ENCODE measurements around the gene OPN1MW3.

The OPN1MW3 gene

GRCh38 chrX:154312116-154312515 is 54.7 kb downstream of the OPN1MW3 start:
- DNase-seq, result no peak
- H3K27ac ChIP-seq (ENCODE audit: low read length, poor library complexity, severe bottlenecking), result no peak overlapping the region
- H2AFZ ChIP-seq (ENCODE audit: low read depth, low read length), result no peak overlapping the region
- H3K27me3 ChIP-seq (ENCODE audit: control insufficient read depth in 1 of 2, insufficient read depth in 1 of 2, low read length in 2 of 2), result peaks cover 4 to 49% of the 10 kb centered on the region in 2 experiments
- H3K4me2 ChIP-seq (ENCODE audit: low read length, poor library complexity, severe bottlenecking), result no peak overlapping the region
- no peaks in the 10 kb centered on the region for H3K79me1 ChIP-seq (replicated peaks; ENCODE audit: low read length, poor library complexity, severe bottlenecking)
- no peak overlapping the region for H4K8ac ChIP-seq (ENCODE audit: low read length)
- no peak overlapping the region for H3K9ac ChIP-seq (ENCODE audit: low read length)
- no peaks in the 10 kb centered on the region for H3K36me3 ChIP-seq (ENCODE audit: control insufficient read depth in 1 of 2, insufficient read depth in 2 of 2, low read depth in 1 of 2, low read length in 2 of 2)
- H3K18ac ChIP-seq (ENCODE audit: low read depth in 1 of 2, low read length in 2 of 2), result no peak overlapping the region
- H3K9me3 ChIP-seq (ENCODE audit: control insufficient read depth, low read length), result no peaks in the 10 kb centered on the region
- H3K4ac ChIP-seq (ENCODE audit: low read depth in 1 of 2, low read length in 2 of 2), result no peak overlapping the region
- no peak overlapping the region for H2BK5ac ChIP-seq (ENCODE audit: low read depth, low read length, poor library complexity, severe bottlenecking)
- H3K14ac ChIP-seq (ENCODE audit: low read length in 2 of 2), result no peak overlapping the region
- H2AK5ac ChIP-seq (ENCODE audit: low read length, severe bottlenecking), result no peak overlapping the region
- no peak overlapping the region for H4K91ac ChIP-seq (ENCODE audit: low read length)
- H3K4me1 ChIP-seq (ENCODE audit: control insufficient read depth, insufficient read depth, low read depth, low read length), result peaks cover 1% of the 10 kb centered on the region
- no peak overlapping the region for H2BK120ac ChIP-seq (ENCODE audit: low read depth, low read length)
- no peak overlapping the region for H2BK12ac ChIP-seq (ENCODE audit: low read length in 2 of 2)
- H3K4me3 ChIP-seq (ENCODE audit: insufficient read depth in 1 of 2, low read depth in 1 of 2, low read length in 2 of 2), result no peak overlapping the region
- WGBS, result 95% methylated on average over 5 of the region's 7 CpGs
- H3K23ac ChIP-seq (ENCODE audit: low read length in 2 of 2), result no peak overlapping the region
- no peak overlapping the region for H2BK15ac ChIP-seq (ENCODE audit: low read depth, poor library complexity, severe bottlenecking)

- no peak overlapping the region for H3K4me2 ChIP-seq (ENCODE audit: low read length, poor library complexity, severe bottlenecking)
These were observed 55.8 kb downstream of the OPN1MW3 start for GRCh38 chrX:154313147-154313546.

GRCh38 chrX:154315416-154315815 is 58.0 kb downstream of the OPN1MW3 start:
- Histone ChIP-seq H3K4me3 (ENCODE audit: insufficient read depth in 1 of 2, low read depth in 1 of 2, low read length in 2 of 2) (no peak overlapping the region), H3K4me1 (ENCODE audit: control insufficient read depth, insufficient read depth, low read depth, low read length) (peaks cover 3% of the 10 kb centered on the region), H2BK15ac (ENCODE audit: low read depth, poor library complexity, severe bottlenecking) (no peak overlapping the region), H4K91ac (ENCODE audit: low read length) (no peak overlapping the region), H2BK12ac (ENCODE audit: low read length in 2 of 2) (no peak overlapping the region), H3K36me3 (ENCODE audit: control insufficient read depth in 1 of 2, insufficient read depth in 2 of 2, low read depth in 1 of 2, low read length in 2 of 2) (no peaks in the 10 kb centered on the region), H3K18ac (ENCODE audit: low read depth in 1 of 2, low read length in 2 of 2) (no peak overlapping the region), H2BK5ac (ENCODE audit: low read depth, low read length, poor library complexity, severe bottlenecking) (no peak overlapping the region), H3K4me2 (ENCODE audit: low read length, poor library complexity, severe bottlenecking) (no peak overlapping the region), H4K8ac (ENCODE audit: low read length) (no peak overlapping the region), H3K27me3 (ENCODE audit: control insufficient read depth in 1 of 2, insufficient read depth in 1 of 2, low read length in 2 of 2) (peaks cover 8 to 48% of the 10 kb centered on the region in 2 experiments), H2AK5ac (ENCODE audit: low read length, severe bottlenecking) (no peak overlapping the region), H3K9me3 (ENCODE audit: control insufficient read depth, low read length) (no peaks in the 10 kb centered on the region), H2BK120ac (ENCODE audit: low read depth, low read length) (no peak overlapping the region), H3K23ac (ENCODE audit: low read length in 2 of 2) (no peak overlapping the region), H3K27ac (ENCODE audit: low read length, poor library complexity, severe bottlenecking) (no peak overlapping the region), H3K79me1 (replicated peaks; ENCODE audit: low read length, poor library complexity, severe bottlenecking) (no peaks in the 10 kb centered on the region), H2AFZ (ENCODE audit: low read depth, low read length) (no peak overlapping the region), H3K4ac (ENCODE audit: low read depth in 1 of 2, low read length in 2 of 2) (no peak overlapping the region), H3K14ac (ENCODE audit: low read length in 2 of 2) (no peak overlapping the region), H3K9ac (ENCODE audit: low read length) (no peak overlapping the region)
- 94% methylated on average over 3 of the region's 3 CpGs for WGBS
- no peak for DNase-seq

More at GRCh38 chrX:154313147-154313546, 55.8 kb downstream of the OPN1MW3 start:
- Histone ChIP-seq H3K18ac (ENCODE audit: low read depth in 1 of 2, low read length in 2 of 2) (no peak overlapping the region), H3K79me1 (replicated peaks; ENCODE audit: low read length, poor library complexity, severe bottlenecking) (no peaks in the 10 kb centered on the region), H3K27ac (ENCODE audit: low read length, poor library complexity, severe bottlenecking) (no peak overlapping the region), H3K23ac (ENCODE audit: low read length in 2 of 2) (no peak overlapping the region), H2BK12ac (ENCODE audit: low read length in 2 of 2) (no peak overlapping the region), H4K8ac (ENCODE audit: low read length) (no peak overlapping the region), H4K91ac (ENCODE audit: low read length) (no peak overlapping the region), H2BK120ac (ENCODE audit: low read depth, low read length) (no peak overlapping the region), H3K4me1 (ENCODE audit: control insufficient read depth, insufficient read depth, low read depth, low read length) (peaks cover 3% of the 10 kb centered on the region), H2BK15ac (ENCODE audit: low read depth, poor library complexity, severe bottlenecking) (no peak overlapping the region), H3K4ac (ENCODE audit: low read depth in 1 of 2, low read length in 2 of 2) (no peak overlapping the region), H3K27me3 (ENCODE audit: control insufficient read depth in 1 of 2, insufficient read depth in 1 of 2, low read length in 2 of 2) (peaks cover 4 to 44% of the 10 kb centered on the region in 2 experiments), H3K36me3 (ENCODE audit: control insufficient read depth in 1 of 2, insufficient read depth in 2 of 2, low read depth in 1 of 2, low read length in 2 of 2) (no peaks in the 10 kb centered on the region), H2AFZ (ENCODE audit: low read depth, low read length) (no peak overlapping the region), H2BK5ac (ENCODE audit: low read depth, low read length, poor library complexity, severe bottlenecking) (no peak overlapping the region), H3K9ac (ENCODE audit: low read length) (no peak overlapping the region), H2AK5ac (ENCODE audit: low read length, severe bottlenecking) (no peak overlapping the region), H3K14ac (ENCODE audit: low read length in 2 of 2) (no peak overlapping the region), H3K4me3 (ENCODE audit: insufficient read depth in 1 of 2, low read depth in 1 of 2, low read length in 2 of 2) (no peak overlapping the region), H3K9me3 (ENCODE audit: control insufficient read depth, low read length) (no peaks in the 10 kb centered on the region)
- DNase-seq, result no peak
- 82% methylated on average over 5 of the region's 5 CpGs for WGBS

GRCh38 chrX:154317391-154317995 is 60.1 kb downstream of the OPN1MW3 start:
- H3K4me2 ChIP-seq (ENCODE audit: low read length, poor library complexity, severe bottlenecking), result no peak overlapping the region
- no peak overlapping the region for H4K8ac ChIP-seq (ENCODE audit: low read length)
- peaks cover 16 to 43% of the 10 kb centered on the region in 2 experiments for H3K27me3 ChIP-seq (ENCODE audit: control insufficient read depth in 1 of 2, insufficient read depth in 1 of 2, low read length in 2 of 2)
- DNase-seq, result peak; percentile 29
- no peak overlapping the region for H2BK12ac ChIP-seq (ENCODE audit: low read length in 2 of 2)
- H4K91ac ChIP-seq (ENCODE audit: low read length), result no peak overlapping the region
- H3K9me3 ChIP-seq (ENCODE audit: control insufficient read depth, low read length), result no peaks in the 10 kb centered on the region
- no peak overlapping the region for H3K4me3 ChIP-seq (ENCODE audit: insufficient read depth in 1 of 2, low read depth in 1 of 2, low read length in 2 of 2)
- H3K23ac ChIP-seq (ENCODE audit: low read length in 2 of 2), result no peak overlapping the region
- no peak overlapping the region for H2BK120ac ChIP-seq (ENCODE audit: low read depth, low read length)
- no peak overlapping the region for H3K14ac ChIP-seq (ENCODE audit: low read length in 2 of 2)
- H3K36me3 ChIP-seq (ENCODE audit: control insufficient read depth in 1 of 2, insufficient read depth in 2 of 2, low read depth in 1 of 2, low read length in 2 of 2), result no peaks in the 10 kb centered on the region
- no peak overlapping the region for H2BK5ac ChIP-seq (ENCODE audit: low read depth, low read length, poor library complexity, severe bottlenecking)
- no peaks in the 10 kb centered on the region for H3K79me1 ChIP-seq (replicated peaks; ENCODE audit: low read length, poor library complexity, severe bottlenecking)
- no peak overlapping the region for H3K18ac ChIP-seq (ENCODE audit: low read depth in 1 of 2, low read length in 2 of 2)
- H2AFZ ChIP-seq (ENCODE audit: low read depth, low read length), result no peak overlapping the region
- H3K4me1 ChIP-seq (ENCODE audit: control insufficient read depth, insufficient read depth, low read depth, low read length), result peaks cover 3% of the 10 kb centered on the region
- H3K27ac ChIP-seq (ENCODE audit: low read length, poor library complexity, severe bottlenecking), result no peak overlapping the region
- no peak overlapping the region for H2AK5ac ChIP-seq (ENCODE audit: low read length, severe bottlenecking)
- no peak overlapping the region for H3K4ac ChIP-seq (ENCODE audit: low read depth in 1 of 2, low read length in 2 of 2)
- 31% methylated on average over 7 of the region's 7 CpGs for WGBS
- no peak overlapping the region for H2BK15ac ChIP-seq (ENCODE audit: low read depth, poor library complexity, severe bottlenecking)
- H3K9ac ChIP-seq (ENCODE audit: low read length), result no peak overlapping the region

All from mesenchymal stem cell (in vitro differentiated cells and primary cell).